ENCODE measurements around the gene ATP4B.

The ATP4B gene

GRCh38 chr13:113605461-113605860, 52.5 kb downstream of the ATP4B start:
- TF ChIP-seq, protein P1, sequence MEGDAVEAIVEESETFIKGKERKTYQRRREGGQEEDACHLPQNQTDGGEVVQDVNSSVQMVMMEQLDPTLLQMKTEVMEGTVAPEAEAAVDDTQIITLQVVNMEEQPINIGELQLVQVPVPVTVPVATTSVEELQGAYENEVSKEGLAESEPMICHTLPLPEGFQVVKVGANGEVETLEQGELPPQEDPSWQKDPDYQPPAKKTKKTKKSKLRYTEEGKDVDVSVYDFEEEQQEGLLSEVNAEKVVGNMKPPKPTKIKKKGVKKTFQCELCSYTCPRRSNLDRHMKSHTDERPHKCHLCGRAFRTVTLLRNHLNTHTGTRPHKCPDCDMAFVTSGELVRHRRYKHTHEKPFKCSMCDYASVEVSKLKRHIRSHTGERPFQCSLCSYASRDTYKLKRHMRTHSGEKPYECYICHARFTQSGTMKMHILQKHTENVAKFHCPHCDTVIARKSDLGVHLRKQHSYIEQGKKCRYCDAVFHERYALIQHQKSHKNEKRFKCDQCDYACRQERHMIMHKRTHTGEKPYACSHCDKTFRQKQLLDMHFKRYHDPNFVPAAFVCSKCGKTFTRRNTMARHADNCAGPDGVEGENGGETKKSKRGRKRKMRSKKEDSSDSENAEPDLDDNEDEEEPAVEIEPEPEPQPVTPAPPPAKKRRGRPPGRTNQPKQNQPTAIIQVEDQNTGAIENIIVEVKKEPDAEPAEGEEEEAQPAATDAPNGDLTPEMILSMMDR (IDR thresholded peaks at IDR 0.05): no peak
- H3K27ac ChIP-seq: no peak overlapping the region
- DNase-seq (ENCODE audit: low spot score): no peak
- no peak overlapping the region for H3K4me3 ChIP-seq

GRCh38 chr13:113604186-113604585, 53.8 kb downstream of the ATP4B start:
- H3K4me3 ChIP-seq: no peak overlapping the region
- TF ChIP-seq, protein P1 (IDR thresholded peaks at IDR 0.05): no peak
- no peak for DNase-seq (ENCODE audit: low spot score)
- no peak overlapping the region for H3K27ac ChIP-seq

DNA sequence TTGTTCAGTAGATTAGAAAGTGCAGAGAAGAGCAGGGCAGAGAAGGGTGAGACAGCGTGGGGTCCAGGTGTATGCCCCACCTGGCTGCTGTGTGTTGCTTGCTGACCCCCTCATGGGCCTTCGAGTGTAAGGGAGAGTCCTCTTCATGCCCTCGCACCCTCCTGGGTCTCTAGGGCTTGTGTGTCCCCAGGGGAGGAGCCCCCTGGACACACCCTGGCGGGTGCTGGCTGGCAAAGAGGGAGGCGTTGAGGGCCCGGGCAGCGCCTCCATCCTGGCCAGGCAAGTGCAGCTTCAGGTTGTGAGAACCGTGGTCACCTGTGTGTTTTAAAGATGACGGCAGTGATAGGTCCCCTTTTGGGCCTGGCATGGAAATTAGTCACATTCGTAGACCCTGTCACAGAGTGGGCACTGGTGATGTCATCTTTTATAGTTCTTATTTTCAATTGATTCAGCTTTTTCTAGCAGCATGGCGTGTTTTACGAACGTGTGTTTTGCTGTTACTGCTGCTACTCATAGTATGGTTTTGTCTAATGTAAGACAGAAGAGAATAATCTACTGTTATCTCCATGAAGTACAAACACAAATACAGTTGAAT, 54.8 kb downstream of the ATP4B start:
- DNase-seq (ENCODE audit: low spot score): no peak
- Histone ChIP-seq H3K27ac (no peak overlapping the region), H3K4me3 (no peak overlapping the region)
- TF ChIP-seq, protein P1 (IDR thresholded peaks at IDR 0.05): no peak

- Histone ChIP-seq H3K27ac (no peak overlapping the region), H3K4me3 (no peak overlapping the region)
- DNase-seq (ENCODE audit: low spot score): no peak
- TF ChIP-seq, protein P1 (IDR thresholded peaks at IDR 0.05): no peak
Observed at GRCh38 chr13:113602291-113602988, 55.6 kb downstream of the ATP4B start.

DNA sequence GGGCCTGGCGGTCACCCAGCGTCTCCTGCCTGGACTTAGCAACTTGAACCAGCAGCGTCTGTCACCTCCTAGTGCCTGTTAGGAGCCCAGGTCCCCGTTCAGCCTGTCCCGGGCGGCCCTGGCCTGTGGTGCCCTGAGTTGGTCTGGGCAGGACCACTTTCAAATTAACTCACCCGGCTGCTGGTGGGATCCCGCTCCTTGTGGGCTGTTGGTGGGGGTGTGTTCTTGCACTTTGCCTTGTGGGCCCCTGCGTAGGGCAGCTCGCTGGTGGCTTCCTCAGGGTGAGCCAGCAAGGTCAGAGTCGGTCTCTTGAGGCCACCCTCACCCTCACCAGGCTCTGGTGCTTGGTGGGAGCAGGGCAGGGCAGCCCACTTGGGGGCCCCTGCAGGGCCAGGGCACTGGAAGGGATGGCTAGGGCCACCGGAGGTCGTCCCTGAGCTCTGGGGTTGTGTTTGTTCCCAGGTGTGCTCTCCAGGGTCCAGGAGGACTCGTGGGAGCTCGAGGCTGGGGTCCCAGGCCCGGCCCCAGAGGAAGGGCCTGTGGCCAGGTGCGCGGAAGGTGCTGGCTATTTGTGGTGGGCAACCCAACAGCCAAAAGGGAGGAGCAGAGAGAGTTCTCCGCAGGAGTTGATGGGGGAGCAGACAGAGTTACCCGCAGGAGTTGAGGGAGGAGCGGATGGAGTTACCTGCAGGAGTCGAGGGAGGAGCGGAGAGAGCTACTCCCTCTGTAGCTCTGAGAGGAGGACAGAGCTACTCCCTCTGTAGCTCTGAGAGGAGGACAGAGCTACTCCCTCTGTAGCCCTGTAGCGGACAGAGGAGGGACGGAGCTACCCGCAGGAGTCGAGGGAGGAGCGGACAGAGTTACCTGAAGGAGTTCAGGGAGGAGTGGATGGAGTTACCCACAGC, 56.6 kb downstream of the ATP4B start:
- TF ChIP-seq, protein P1 (IDR thresholded peaks at IDR 0.05): no peak
- no peak for DNase-seq (ENCODE audit: low spot score)
- H3K4me3 ChIP-seq: no peak overlapping the region
- no peak overlapping the region for H3K27ac ChIP-seq

DNA sequence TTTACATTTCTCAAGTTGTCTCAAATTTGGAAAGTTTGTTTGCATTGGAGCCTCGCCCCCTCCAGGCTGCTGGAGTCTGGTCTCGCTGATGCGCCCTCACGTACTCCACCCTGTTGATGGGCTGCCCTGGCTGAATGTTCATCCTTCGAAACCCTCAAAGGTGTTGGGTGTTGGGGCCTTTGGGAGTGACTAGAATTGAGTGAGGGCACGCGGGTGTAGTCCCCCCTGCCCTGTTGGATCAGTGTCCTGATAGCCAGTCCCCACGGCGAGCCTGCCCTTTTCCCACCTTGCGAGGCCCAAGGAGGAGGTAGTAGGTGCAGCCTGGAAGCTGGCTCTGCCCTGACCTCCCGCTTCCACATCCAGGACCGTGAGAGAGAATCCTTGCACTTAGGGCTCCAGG, 58.6 kb downstream of the ATP4B start:
- no peak for DNase-seq (ENCODE audit: low spot score)

More for the DNA sequence above, 58.6 kb downstream of the ATP4B start:
- Histone ChIP-seq H3K4me3 (no peak overlapping the region), H3K27ac (no peak overlapping the region)
- TF ChIP-seq, protein P1 (IDR thresholded peaks at IDR 0.05): no peak

Measured in coronary artery (tissue), 2 donors.